GM18502 (cell line): ENCODE measurements around the gene VPS45.

ENCODE experiments used
- ATAC-seq: cut with Tn5 transposase; IDR thresholded peaks from one replicate; pipeline ENCODE4 v1.9.1; 2021; ENCODE audit warnings: mild to moderate bottlenecking; ENCODE audit not compliant: unreplicated experiment, poor library complexity

The VPS45 gene

DNA sequence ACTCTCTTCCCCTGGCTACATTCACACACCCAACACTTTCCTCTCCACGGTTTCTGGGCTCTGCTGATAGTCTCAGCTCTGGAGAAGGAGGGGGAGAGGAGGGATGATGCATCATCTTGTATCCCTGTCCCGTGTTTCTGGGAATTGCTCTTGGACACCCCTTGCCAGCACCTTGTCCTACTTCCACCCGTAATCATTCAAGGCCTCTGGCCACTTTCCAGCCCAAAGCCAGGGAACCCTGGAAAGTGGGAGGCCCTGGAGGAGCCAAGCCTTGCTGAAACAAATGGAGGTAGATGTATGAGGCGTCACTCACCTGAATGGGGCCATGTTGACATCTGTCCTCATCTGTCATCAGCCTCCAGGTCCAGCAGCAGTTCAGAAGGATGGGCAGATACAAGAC lies 86.6 kb downstream of the VPS45 start:
- ATAC-seq = no peak

DNA sequence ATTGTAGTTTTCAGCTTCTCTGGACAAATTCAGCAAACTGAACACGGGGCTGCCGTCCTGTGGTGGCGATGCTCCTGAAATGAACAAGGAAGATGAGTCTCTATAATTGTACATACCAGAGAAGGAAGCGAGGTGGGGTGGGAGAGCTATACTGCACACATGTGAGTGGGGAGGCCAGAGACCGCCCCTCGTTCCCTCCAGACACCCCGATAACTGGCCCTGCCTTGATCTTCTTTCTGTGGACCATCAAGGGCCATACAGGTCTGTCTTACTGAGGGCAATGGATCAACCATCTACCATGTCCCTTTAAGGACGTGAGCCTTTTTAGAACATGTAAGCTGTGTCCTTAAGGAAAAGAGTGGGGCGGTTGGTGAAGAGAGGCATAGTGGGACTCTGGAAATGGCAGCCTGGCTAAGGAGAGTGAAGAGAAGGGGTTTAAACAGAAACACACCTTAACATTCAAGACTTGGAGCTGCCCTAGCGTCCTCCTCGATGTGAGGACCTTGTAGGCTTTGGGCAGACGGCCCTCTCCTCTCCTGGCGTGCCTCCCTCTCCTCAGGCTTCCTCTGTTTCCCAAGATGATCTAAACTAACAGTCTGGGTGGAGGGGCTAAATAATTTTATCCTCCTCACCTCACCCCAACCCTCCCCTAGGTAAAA lies 88.0 kb downstream of the VPS45 start:
- no peak for ATAC-seq

DNA sequence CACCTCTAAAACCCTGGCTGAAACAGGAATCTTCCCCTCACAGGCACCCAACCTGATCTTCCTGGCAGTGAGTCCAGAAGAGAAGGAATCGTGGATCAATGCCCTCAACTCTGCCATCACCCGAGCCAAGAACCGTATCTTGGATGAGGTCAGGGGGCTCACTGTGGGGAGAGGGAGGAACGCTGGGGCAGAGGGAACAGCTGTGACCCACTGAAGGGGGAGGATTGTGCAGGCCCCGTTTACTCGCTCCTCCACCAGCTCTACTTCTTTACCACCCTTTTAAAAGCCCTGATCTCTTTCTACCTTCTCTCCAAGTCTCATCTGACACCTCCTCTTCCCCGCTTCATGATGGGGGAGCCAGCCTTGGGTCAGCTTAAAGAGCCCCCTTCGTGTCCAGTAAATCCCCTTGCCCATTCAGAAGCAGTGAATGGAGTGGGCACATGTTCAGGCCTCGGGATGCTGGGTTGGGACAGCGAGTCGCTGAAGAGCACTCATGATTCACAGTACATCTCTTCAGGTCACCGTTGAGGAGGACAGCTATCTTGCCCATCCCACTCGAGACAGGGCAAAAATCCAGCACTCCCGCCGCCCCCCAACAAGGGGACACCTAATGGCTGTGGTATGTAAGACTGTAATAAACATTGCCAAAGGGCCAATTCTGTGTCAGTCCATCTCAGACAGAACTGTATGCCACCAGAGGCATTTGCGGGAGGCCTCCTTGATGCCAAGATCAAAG lies 89.5 kb downstream of the VPS45 start:
- ATAC-seq = no peak

DNA sequence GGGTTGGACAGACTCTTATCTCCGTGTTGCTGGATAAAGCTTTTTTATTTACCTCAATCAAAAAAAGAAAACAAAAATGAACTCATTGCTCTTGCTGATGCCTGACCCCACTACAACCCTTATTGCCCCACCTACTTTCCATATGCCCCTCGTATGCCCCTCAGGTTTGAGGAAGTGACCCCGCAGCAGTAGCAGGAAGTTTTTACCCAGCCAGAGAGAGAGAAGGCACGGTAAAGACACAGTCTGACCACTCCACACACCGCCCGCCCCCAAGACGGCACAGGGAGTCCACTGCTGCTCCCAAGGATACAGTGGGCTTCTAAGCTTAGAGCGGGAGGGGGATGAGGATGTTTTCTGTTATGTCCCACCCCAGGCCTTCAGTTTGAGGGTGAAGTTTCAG lies 92.0 kb downstream of the VPS45 start:
- no peak for ATAC-seq

DNA sequence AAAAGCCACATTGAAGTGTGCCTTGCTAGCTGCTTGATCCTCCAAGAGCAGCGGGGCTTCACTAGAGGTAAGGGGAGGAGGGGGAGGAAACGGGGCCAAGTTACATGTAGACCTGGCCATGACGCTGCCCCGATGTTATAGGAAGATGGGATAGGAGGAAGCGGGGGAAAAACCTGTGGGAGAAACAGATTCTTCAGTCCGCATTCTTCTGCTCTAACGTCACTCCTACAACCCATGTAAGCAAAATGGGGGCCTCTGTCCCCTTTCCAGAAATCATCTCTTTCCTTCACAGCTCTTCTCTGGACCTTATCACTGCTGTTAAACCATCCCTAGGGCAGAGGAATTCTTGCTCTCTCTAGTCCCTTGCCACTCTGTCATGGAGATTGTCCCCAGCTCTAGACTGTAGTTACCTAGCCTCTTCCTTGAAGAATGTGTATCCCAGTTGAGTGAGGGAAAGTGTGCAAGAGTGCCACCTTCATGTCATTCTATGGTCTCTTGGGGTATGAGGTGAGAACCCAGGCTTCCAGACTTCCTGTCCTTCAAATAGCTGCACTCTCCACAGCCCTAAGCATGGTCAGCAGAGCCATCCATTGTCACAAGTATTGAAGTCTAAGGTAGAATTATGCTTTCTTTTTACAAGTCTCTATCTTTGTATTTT lies 93.5 kb downstream of the VPS45 start:
- no peak for ATAC-seq

DNA sequence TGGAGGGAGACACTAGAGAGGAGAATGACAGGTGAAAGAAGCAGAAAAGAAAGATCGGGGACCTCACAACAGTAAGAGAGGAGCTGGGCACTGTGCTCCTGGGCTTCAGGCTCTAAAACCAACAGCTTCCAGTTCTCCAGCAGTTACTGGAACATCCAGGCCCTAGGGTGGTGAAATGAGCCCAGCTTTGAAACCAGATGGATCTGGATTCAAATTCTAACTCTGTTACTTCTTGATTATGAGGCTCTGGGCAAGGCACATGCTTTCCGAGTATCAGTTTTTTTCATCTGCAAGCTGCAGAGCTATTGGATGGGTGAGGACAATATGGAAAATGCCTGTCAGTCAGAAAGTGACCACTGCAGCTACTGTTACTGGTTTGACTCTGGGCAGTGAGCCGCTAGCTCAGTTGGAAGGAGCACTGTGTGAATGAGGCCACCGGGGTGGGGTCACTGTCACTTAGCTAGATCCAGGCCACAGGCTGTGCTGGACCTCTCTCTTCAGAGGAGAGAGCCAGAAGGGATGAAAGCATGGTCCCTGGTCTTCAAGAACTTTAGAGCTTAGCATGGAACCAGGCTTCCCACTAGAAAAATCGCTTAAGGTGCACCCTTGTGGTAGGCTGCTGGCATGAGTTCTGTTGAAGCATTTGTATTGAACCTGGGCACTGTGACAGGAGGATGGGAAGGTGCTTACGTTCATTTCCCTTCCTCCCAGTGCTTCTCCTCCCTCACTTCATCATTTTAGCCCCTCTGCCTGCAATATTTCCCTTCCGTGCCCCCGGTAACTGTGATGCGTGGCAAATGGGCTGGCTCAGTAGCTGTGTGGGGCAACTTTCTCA lies 94.4 kb downstream of the VPS45 start:
- no peak for ATAC-seq

DNA sequence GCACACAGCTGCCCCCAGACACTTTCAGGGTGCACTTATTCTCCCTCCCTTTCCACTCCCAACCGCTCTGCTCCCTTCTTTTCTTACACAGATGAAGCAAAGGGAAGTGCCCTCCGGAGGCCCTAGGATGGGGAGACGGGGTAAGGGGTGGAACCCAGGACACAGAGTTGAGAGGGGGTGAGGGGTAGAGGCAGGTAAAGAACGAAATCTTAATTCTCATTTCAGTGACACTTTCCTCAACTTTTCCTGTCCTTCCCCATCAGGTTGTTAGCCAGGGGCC lies 94.9 kb downstream of the VPS45 start:
- no peak for ATAC-seq

DNA sequence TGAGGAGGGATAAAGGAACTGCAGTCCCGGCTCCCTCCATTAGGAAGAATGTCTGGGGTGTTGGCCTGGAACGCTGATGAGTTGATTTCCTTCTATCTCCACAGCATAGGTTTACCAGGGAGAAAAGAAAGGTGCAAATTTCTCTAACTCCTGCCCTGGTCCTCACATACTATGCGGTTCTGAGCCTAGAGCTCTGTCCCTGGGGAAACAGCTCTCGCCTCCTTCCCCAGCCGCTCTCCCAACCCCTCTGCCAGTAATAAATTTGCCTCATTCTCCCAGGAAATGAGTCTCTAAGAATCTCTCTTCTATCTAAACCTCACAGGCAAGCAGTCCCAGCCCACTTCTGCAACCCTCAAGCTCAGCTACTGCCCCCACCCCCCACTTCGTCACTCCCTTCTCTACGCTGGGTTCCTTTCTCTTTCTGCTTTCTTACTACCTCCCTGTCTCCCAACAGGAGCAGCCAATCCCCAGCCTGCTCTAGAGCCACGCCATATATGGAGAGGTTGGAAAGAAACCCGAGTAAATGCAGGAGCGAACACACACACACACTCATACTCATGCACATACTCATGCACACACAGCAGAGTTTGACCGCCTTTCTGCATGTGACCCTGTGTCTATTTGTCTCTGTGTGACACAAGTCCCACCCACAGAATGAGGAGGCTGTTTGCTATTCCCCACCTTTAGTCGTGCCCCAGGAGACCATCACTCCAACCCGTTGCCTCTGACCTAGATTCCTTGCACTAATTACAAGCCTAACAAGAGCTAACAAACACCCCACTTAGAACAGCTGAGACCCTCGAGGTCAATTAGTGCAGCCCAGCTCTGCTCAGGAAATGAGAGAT lies 95.5 kb downstream of the VPS45 start:
- peak; percentile 47 for ATAC-seq

DNA sequence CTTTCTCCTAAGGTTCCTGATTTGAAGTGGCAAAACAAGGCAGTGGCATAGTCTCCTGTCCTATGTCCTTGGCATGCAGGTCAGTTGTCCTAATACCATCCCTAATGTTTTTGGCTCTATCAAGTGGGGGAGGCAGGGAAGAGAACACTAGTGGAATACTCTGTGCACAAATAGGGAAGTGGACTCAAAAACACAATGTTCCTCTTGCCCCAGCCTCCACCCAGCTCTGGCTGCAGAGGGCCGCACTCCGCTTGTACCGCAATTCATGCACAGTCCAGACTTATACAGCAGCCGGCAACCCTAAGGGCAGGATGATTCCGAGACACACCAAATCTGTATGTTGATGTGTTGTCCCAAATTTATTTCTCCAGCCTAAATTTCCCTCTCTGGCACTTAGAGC lies 96.6 kb downstream of the VPS45 start:
- ATAC-seq = no peak

DNA sequence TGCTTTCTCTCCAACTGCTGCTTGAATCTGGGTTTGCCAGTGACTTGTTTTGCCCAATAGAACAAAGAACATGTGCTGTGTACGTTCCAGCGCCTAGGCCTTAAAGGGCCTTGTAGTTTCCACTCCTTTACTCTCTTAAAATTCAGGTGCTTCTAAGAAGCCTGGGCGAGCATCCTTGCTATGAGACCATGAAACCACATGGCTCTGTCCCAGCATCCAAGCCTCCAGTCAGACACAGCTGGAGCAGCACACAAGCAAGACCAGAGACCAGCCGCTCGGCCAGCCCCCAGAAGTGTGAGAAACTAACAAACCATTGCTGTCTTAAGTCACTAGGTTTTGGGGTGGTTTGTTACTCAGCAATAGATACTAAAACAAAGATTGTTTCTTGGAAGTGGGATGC lies 97.2 kb downstream of the VPS45 start:
- no peak for ATAC-seq

DNA sequence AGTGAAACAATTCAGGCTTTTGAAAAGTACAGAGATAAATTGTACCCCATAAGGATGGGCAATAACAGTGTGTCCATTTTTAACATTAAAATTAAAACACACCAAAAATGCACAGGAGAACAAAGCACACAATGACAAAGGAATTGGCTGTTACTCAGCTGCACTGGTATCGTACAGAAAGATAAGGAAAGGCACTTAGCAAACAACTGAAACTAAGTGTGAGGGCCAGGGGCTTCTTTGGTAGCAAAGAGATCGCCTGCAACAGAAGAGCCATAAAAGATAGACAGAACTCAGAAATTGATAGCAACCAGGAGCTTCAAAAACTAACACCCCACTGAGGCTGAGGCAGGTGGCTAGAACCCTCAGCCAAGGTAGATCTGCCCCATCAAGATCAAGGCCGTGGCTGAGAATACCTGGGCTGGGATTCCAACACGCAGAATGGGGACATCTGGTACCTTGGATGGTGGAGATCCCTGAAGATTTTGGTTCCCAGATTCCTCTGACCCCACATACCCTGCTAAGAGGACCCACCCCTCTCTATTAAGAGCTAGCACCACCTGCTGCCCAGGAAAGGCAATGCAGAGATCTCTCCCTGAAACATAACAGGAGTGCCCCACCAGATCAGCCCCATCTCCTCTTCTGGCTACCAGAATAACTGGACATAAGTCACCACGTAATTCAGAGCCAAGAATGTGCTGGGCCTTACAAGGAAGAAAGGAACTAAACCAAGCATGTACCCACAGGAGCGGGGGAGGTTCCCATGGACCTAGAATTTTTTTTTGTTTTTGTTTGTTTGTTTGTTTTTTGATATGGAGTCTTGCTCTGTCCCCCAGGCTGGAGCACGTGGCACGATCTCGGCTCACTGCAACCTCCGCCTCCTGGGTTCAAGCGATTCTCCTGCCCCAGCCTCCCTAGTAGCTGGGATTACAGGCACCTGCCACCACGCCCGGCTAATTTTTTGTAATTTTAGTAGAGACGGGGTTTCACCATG lies 98.3 kb downstream of the VPS45 start:
- no peak for ATAC-seq

DNA sequence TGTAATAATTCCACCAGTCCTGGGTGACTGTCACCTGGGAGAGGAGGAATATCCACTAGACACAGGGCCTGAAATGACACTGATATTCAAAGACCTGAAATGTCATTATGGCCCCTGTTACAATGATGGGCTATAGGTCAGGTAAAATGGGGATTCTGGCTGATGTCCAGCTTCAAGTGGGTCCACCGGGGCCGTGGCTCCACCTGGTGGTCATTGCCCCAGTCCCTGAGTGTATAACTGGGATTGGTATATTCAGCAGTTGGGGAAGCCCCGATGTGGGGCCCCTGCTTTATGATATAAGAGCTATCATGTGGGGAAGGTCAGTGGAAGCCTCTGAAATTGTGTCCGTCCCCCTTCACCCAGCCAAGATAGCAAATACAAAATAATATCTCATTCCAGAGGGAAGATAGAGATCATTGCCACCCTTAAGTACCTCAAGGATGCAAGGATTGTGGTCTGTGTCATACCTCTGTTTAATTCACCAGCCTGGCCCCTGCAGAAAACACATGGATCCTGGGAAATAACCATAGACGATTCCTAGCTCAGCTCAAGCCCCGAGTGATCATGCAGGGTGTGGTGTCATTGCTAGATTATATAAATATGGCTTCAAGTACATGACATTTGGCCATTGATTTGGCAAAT lies 101.5 kb downstream of the VPS45 start:
- no peak for ATAC-seq

DNA sequence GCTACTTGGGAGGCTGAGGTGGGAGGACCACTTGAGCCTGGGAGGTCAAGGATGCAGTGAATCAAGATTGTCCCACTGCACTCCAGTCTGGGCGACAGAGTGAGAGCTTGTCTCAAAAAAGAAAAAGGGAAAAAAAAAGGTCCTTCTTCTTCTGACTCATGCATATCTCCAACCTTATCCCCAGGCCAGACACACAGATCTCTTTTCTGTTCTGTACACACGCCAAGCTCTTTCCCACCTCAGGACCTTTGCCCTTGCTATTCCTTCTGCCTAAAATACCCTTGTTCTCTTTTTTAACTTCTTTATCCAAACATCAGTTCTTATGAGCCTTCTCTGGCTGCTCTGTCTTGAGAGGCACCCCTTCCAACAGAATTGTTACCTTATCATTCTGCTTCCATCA lies 104.2 kb downstream of the VPS45 start:
- no peak for ATAC-seq

DNA sequence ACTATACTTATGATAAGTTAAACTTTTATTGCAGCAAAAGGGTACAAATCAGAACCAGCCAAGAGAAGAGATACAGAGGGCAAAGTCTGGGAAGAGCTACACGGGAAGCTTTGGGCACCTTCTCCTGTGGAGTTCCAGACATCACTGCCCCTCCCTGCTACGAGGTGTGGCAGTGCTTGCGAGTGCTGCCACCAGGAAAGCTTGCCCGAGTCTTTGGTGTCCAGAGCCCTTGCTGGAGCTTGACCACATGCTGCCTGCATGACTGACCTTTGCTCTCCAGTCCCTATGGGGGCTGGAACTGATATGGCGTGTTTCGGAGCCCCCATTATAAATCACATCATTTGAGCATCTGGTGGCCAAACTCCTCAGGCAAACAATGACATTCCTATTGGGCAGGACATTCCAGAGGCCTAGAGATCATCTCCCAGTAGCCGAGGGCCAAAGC lies 105.6 kb downstream of the VPS45 start:
- no peak for ATAC-seq

DNA sequence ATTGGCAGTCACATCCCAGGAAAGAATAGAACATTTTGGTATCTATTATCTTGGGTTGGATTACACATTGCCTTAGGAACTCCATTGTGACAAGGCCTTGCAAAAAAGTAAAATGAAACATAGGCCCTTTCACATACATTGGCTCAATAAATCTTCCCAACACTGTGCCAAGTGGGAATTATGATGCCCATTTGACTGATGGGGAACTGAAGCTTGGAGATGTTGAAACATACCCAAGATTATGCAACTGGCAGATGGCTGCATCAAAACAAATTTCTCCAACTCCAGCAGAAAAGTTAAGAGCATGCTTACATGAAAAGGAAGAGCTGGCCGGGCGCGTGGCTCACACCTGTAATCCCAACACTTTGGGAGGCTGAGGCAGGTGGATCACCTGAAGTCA lies 109.0 kb downstream of the VPS45 start:
- no peak for ATAC-seq

DNA sequence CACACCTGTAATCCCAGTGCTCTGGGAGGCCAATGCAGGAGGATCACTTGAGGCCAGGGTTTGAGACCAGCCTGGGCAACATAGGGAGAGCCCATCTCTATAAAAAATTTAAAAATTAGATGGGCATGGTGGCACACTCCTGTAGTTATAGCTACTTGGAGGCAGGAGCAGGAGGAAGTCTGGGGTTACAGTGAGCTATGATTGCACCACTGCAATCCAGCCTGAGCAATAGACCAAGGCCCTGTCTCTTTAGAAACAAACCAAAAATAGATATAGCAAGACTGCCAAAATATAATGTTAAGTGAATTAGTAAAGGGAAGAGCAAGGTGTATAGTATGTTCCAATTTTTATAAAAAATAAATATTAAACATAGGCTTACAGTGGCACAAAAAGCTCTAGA lies 111.0 kb downstream of the VPS45 start:
- no peak for ATAC-seq

DNA sequence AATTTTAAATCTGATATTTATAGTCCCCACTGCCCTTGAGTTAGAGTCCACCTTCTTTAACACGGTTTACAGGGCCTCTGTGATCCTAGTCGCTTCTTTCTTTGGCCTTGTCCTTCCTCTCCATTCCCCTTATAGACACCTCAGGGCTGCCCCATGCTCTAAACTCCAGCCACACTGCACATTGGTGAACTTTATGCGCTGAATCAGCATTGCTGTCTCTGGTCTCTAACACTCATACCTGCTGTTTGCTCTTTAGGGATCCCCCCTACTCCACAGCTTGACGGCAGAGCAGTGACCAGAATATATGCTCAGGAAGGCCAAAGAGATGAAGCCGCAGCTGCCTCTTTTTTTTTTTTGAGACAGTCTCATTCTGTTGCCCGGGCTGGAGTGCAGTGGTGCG lies 112.3 kb downstream of the VPS45 start:
- no peak for ATAC-seq

DNA sequence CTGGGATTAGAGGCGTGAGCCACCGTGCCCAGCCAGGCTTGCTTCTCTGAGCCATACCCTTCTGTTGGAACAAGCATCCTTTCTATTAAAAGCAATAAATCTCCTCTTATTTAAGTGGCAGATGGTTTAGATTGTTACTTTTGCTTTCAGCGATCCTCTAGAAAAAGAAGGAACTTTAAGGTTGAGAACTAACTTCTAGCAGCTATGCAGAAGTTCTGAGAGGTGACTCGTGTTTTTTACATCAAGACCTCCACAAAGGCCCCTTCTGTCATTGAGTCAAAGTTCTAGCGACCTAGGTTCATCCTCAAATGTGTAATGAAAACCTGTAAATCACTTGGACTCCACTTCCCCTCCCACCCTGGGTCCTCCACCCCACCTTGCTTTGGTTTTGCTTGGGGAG lies 112.9 kb downstream of the VPS45 start:
- no peak for ATAC-seq

DNA sequence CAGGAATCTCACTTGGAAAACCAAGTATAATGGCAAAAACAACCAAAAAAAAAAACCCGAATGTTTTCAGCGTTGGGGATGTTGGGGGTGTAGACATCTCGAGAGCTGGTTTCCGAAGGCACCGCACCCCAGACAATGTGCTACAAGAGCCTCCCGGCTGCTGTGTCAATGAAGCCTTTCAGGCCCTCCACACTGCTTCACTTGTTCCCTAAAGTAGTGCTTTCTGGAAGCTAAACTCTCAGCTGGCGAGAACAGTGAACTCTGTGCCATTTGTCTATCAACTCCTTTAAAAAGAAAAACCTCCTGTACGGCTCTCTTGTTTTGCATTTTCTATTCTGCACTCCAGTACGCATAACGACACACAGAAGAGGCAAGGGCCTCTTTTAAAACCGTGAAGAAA lies 114.7 kb downstream of the VPS45 start:
- ATAC-seq = no peak
